HUES64 (cell line): Measurements from ENCODE around the gene TAF11L14.

Source experiments
- H3K27ac ChIP-seq: 2 replicates; pipeline ENCODE4 v1.7.0; 2013; ENCODE audit warnings: low read depth, low read length, inconsistent platforms
- H3K27me3 ChIP-seq: 2 replicates; pipeline ENCODE4 v1.6.1; 2013; ENCODE audit warnings: mild to moderate bottlenecking, low read length; ENCODE audit not compliant: insufficient read depth
- H3K36me3 ChIP-seq: 2 replicates; pipeline ENCODE4 v1.6.1; 2013; ENCODE audit warnings: mild to moderate bottlenecking, low read length; ENCODE audit not compliant: insufficient read depth
- H3K4me1 ChIP-seq: 2 replicates; pipeline ENCODE4 v1.6.1; 2013; ENCODE audit warnings: mild to moderate bottlenecking, low read length, moderate library complexity; ENCODE audit not compliant: insufficient read depth
- H3K4me3 ChIP-seq: 2 replicates; pipeline ENCODE4 v1.5.1; 2013; ENCODE audit warnings: mild to moderate bottlenecking, low read length, moderate library complexity
- H3K9ac ChIP-seq: 2 replicates; pipeline ENCODE4 v1.6.1; 2013; ENCODE audit warnings: mild to moderate bottlenecking, low read depth, low read length
- H3K9me3 ChIP-seq: 2 replicates; pipeline ENCODE4 v1.6.1; 2013; ENCODE audit warnings: low read depth, low read length; ENCODE audit not compliant: insufficient read depth
- WGBS: fragments of 150-250, 120-280 bp; methylation state at CpG from one replicate; pipeline ENCODE4 v1.1.7; 2013; ENCODE audit warnings: missing lambda C conversion rate; 5-methylcytosine and 5-hydroxymethylcytosine counted together

TAF11L14 gene

DNA sequence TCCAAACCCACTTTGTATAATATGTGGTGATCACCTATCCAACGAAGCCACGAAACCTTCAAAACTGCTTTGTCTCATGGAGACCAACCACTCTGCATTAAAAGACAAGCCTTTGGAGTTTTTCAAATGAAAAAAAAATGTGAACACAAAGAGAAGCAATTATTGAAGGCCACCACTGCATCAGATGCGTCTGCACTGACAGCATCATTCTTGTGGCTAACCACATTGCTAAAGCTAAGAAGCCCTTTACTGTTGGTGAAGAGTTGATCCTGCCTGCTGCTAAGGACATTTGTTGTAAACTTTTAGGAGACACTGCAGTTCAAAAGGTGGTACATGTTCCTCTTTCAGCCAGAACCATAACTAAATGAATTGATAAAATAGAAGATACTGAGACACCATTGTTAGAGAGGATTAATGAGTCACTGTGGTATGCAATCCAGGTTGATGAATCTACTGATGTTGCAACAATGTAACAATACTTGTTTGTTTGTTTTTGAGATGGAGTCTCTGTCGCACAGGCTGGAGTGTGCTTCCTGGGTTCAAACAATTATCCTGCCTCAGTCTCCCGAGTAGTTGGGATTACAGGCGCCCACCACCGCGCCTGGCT, 45.4 kb downstream of the TAF11L14 start:
- H3K4me3 ChIP-seq, result no peak overlapping the region
- WGBS, result 95% methylated on average over 8 of the region's 8 CpGs
- no peaks in the 10 kb centered on the region for H3K36me3 ChIP-seq
- H3K9me3 ChIP-seq, result no peaks in the 10 kb centered on the region
- no peaks in the 10 kb centered on the region for H3K27me3 ChIP-seq
- H3K9ac ChIP-seq, result no peak overlapping the region
- H3K4me1 ChIP-seq, result no peaks in the 10 kb centered on the region
- no peak overlapping the region for H3K27ac ChIP-seq

DNA sequence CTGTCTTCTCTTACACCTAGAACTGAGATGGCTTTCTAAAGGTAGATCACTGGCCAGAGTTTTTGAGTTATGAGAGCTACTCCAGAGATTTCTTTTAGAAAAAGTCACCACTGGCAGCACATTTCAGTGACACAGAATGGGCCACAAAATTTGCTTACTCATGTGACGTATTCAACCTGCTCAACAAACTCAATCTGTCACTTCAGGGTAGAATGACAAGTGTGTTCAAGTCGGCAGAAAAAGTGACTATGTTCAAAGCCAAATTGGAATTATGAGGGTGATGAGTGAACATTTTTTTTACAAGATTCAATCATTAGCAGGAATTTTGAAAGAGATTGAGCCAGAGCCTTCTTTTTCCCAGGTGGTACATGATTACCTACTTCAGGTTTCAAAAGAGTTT, 46.5 kb downstream of the TAF11L14 start:
- no peak overlapping the region for H3K9ac ChIP-seq
- no peaks in the 10 kb centered on the region for H3K27me3 ChIP-seq
- WGBS, result 98% methylated on average over 2 of the region's 2 CpGs
- no peaks in the 10 kb centered on the region for H3K4me1 ChIP-seq
- H3K9me3 ChIP-seq, result no peaks in the 10 kb centered on the region
- H3K4me3 ChIP-seq, result no peak overlapping the region
- H3K36me3 ChIP-seq, result no peaks in the 10 kb centered on the region
- no peak overlapping the region for H3K27ac ChIP-seq
